GM06990 (cell line): Measurements from ENCODE around the gene UPP1.
"Not testable (repeated sequence)": the region's sequence is repeated elsewhere in the genome, so short reads cannot be mapped to it uniquely, and the experiment has no call there.

Source experiments
- DNase-seq: peaks from one replicate; pipeline ENCODE4 v3.0.0-alpha.2; 2011; ENCODE audit not compliant: insufficient read length; ENCODE audit errors: extremely low read depth
- H3K27me3 ChIP-seq: replicated peaks from 2 replicates; pipeline ENCODE4 v1.6.0; 2011; ENCODE audit warnings: low read length; ENCODE audit not compliant: control insufficient read depth, insufficient read depth
- H3K36me3 ChIP-seq: 2 replicates; pipeline ENCODE4 v1.5.1; 2011; ENCODE audit warnings: low read length; ENCODE audit not compliant: control insufficient read depth, insufficient read depth
- H3K4me3 ChIP-seq: replicated peaks from 2 replicates; pipeline ENCODE4 v1.5.1; 2011; ENCODE audit warnings: low read depth, mild to moderate bottlenecking, control low read depth, low read length
- CTCF ChIP-seq: IDR thresholded peaks from 2 replicates; pipeline ENCODE4 v1.5.1; 2011; ENCODE audit warnings: low read length, control low read depth, mild to moderate bottlenecking, inconsistent platforms; ENCODE audit not compliant: insufficient read depth, poor library complexity, severe bottlenecking

UPP1 gene

GRCh38 chr7:48144291-48144768 lies 55.3 kb downstream of the UPP1 start:
- no peak for TF ChIP-seq CTCF
- Histone ChIP-seq H3K36me3 (no peaks in the 10 kb centered on the region), H3K4me3 (no peak overlapping the region), H3K27me3 (no peaks in the 10 kb centered on the region; the same call in 1 of the 2 replicates)
- DNase-seq = no peak

- H3K4me3 ChIP-seq = no peak overlapping the region
- H3K36me3 ChIP-seq = no peaks in the 10 kb centered on the region
- no peak for TF ChIP-seq CTCF
- no peaks in the 10 kb centered on the region; the same call in 1 of the 2 replicates for H3K27me3 ChIP-seq
- no peak for DNase-seq
Measured at GRCh38 chr7:48147078-48147591, 58.1 kb downstream of the UPP1 start.

- not testable (repeated sequence) for H3K4me3 ChIP-seq, H3K27me3 ChIP-seq, DNase-seq, H3K36me3 ChIP-seq
Measured at GRCh38 chr7:48147690-48148089, 58.6 kb downstream of the UPP1 start.

GRCh38 chr7:48148311-48148710 lies 59.2 kb downstream of the UPP1 start:
- TF ChIP-seq CTCF = no peak
- no peak overlapping the region for H3K4me3 ChIP-seq
- no peaks in the 10 kb centered on the region; the same call in 1 of the 2 replicates for H3K27me3 ChIP-seq
- no peaks in the 10 kb centered on the region for H3K36me3 ChIP-seq
- no peak for DNase-seq

- no peaks in the 10 kb centered on the region for H3K36me3 ChIP-seq
Measured at GRCh38 chr7:48149058-48149457, 60.0 kb downstream of the UPP1 start.

GRCh38 chr7:48150086-48150485 lies 61.0 kb downstream of the UPP1 start:
- TF ChIP-seq CTCF = no peak
- H3K27me3 ChIP-seq = no peaks in the 10 kb centered on the region; the same call in 1 of the 2 replicates
- no peak for DNase-seq
- H3K36me3 ChIP-seq = no peaks in the 10 kb centered on the region
- no peak overlapping the region for H3K4me3 ChIP-seq

More at GRCh38 chr7:48149058-48149457, 60.0 kb downstream of the UPP1 start:
- no peak for DNase-seq
- Histone ChIP-seq H3K27me3 (no peaks in the 10 kb centered on the region; the same call in 1 of the 2 replicates), H3K4me3 (no peak overlapping the region)
- no peak for TF ChIP-seq CTCF
